HepG2 (cell line): Measurements from ENCODE around the gene H1-8. TPM values are rescaled to one million over a fixed set of nuclear protein-coding genes. Genes with fewer than 3 reads are reported as not detected.
"Not testable (repeated sequence)": the region's sequence is repeated elsewhere in the genome, so short reads cannot be mapped to it uniquely, and the experiment has no call there.

Source experiments
- CEBPG ChIP-seq: IDR thresholded peaks from 2 replicates; pipeline ENCODE4 v1.6.1; 2016
- HOXA3 ChIP-seq: sonication (generic); formaldehyde crosslinking; IDR thresholded peaks from 2 replicates; pipeline ENCODE4 v1.5.0; 2020; ENCODE audit warnings: missing genetic modification reagents
- MTA1 ChIP-seq: sonication (generic); formaldehyde crosslinking; IDR thresholded peaks from 2 replicates; pipeline ENCODE4 v1.4.0; 2020; ENCODE audit warnings: missing genetic modification reagents, mild to moderate bottlenecking, borderline replicate concordance
- MYC ChIP-seq: sonication (generic); formaldehyde crosslinking; IDR thresholded peaks from 2 replicates; pipeline ENCODE4 v1.9.0; 2021; ENCODE audit warnings: missing genetic modification reagents, borderline replicate concordance
- NONO ChIP-seq, 2 experiments: fragments of 450-650 bp in 1 of 2; sonication (generic) in 1 of 2; formaldehyde crosslinking in 1 of 2; IDR thresholded peaks in 1 of 2; conservative IDR thresholded peaks in 1 of 2; 2 replicates each; pipeline versions ENCODE4 v1.6.1 to v1.8.0; 2017 to 2022; ENCODE audit warnings: mild to moderate bottlenecking in 1 of 2, missing genetic modification reagents in 1 of 2, moderate library complexity in 1 of 2
- NR2F6 ChIP-seq, 2 experiments: IDR thresholded peaks; 2 replicates each; pipeline ENCODE4 v1.6.1; 2016; ENCODE audit warnings: antibody characterized with exemption in 1 of 2, mild to moderate bottlenecking in 1 of 2
- SP5 ChIP-seq: IDR thresholded peaks from 2 replicates; pipeline ENCODE4 v1.6.1; 2016; ENCODE audit warnings: low read depth, borderline replicate concordance
- ZFY ChIP-seq: sonication (generic); formaldehyde crosslinking; IDR thresholded peaks from 2 replicates; pipeline ENCODE4 v1.4.0; 2020; ENCODE audit warnings: missing genetic modification reagents
- polyA plus RNA-seq, 8 experiments: library from polyadenylated mRNA; depleted of rRNA in 3 of 8; stranded (reverse) in 7 of 8; unstranded in 1 of 8; fragments of >200 nt; fragmentation: Illumina TruSeq in 4 of 8; extraction: Trizol in 4 of 8; gene quantifications; 2 replicates each; pipeline versions ENCODE4 v1.2.1 to v1.2.3, GENCODE V29; 2011 to 2016; ENCODE audit warnings: low read depth in 4 of 8, missing spikeins in 1 of 8, mixed read lengths in 1 of 8; ENCODE audit not compliant: insufficient read depth in 1 of 8
- total RNA-seq, 5 experiments: library from RNA; depleted of rRNA; stranded (reverse); fragments of >200 nt; fragmentation: Illumina TruSeq; extraction: Trizol; gene quantifications; 2 replicates each; pipeline ENCODE4 v1.2.3, GENCODE V29; 2016; ENCODE audit warnings: low read depth in 1 of 5
- TF ChIP-seq, protein P1 (sequence below): IDR thresholded peaks from 2 replicates; pipeline ENCODE4 v1.6.1; 2018; ENCODE audit warnings: missing genetic modification reagents, mild to moderate bottlenecking, missing compliant biosample characterization
- TF ChIP-seq, protein P2 (sequence below): sonication (generic); formaldehyde crosslinking; IDR thresholded peaks from 2 replicates; pipeline ENCODE4 v1.9.0; 2022; ENCODE audit warnings: low read depth, missing genetic modification reagents
- TF ChIP-seq, protein P3 (sequence below): sonication (generic); formaldehyde crosslinking; conservative IDR thresholded peaks from 2 replicates; pipeline ENCODE4 v1.4.0; 2020; ENCODE audit warnings: mild to moderate bottlenecking, missing genetic modification reagents, moderate library complexity
- TF ChIP-seq, protein P4 (sequence below): sonication (generic); formaldehyde crosslinking; conservative IDR thresholded peaks from 2 replicates; pipeline ENCODE4 v1.4.0; 2020; ENCODE audit warnings: missing genetic modification reagents
- TF ChIP-seq, protein P5 (sequence below): sonication (generic); formaldehyde crosslinking; IDR thresholded peaks from 2 replicates; pipeline ENCODE4 v1.9.0; 2022; ENCODE audit warnings: missing genetic modification reagents, mild to moderate bottlenecking, borderline replicate concordance
- TF ChIP-seq, protein P6 (sequence below): sonication (generic); formaldehyde crosslinking; IDR thresholded peaks from 2 replicates; pipeline ENCODE4 v1.5.0; 2020; ENCODE audit warnings: mild to moderate bottlenecking, missing genetic modification reagents, moderate library complexity

Gene H1-8
- total and polyA plus RNA-seq, 2 of the 13 experiments (the other 11 are each of a cell fraction or from before 2014, with no cell fraction given) = 0.08 TPM; not detected in 1

DNA sequence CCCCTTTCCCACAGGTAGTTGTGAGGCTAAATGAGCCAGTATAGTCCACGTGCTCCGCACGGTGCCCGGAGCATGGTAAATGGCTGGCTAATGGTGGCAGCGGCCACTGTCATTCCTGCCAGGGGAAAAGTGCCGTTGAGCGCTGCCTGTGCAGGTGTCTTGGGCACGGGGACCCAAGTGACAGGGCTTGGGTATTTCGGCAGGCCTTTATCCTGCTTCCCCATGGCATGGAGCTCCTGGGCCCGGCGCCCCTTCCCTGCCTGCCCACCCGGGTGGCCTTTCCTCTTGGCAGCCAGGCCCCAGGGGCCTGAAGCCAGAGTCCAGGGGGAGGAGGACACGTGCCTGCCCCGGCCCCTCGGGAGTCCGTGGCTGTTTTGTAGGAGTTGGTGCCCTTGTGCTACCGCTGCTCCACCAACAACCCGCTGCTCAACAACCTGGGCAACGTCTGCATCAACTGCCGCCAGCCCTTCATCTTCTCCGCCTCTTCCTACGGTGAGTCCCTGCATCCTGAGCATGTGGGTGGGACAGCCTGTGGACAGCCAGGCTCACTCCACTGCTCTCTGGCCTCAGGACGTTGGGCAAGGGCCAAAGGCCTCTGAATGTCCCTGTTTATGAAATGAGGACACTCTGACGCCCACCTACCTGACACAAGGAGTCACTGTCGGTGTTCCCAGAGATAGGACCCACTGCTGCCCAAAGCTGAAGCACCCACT, 27.7 kb upstream of the H1-8 start (continued):
- TF ChIP-seq, protein P1, sequence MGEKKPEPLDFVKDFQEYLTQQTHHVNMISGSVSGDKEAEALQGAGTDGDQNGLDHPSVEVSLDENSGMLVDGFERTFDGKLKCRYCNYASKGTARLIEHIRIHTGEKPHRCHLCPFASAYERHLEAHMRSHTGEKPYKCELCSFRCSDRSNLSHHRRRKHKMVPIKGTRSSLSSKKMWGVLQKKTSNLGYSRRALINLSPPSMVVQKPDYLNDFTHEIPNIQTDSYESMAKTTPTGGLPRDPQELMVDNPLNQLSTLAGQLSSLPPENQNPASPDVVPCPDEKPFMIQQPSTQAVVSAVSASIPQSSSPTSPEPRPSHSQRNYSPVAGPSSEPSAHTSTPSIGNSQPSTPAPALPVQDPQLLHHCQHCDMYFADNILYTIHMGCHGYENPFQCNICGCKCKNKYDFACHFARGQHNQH (CRISPR knock-in tag) = 0 out of 2 replicates have a peak, but pooled peaks have one; percentile 23
- TF ChIP-seq HOXA3 (peak; percentile 28; the same call in 1 of the 2 replicates), MTA1 (CRISPR knock-in tag) (0 out of 2 replicates have a peak, but pooled peaks have one; percentile 37), SP5 (peak; percentile 62), NR2F6 (CRISPR knock-in tag; IDR thresholded peaks at IDR 0.05) (0 out of 2 replicates have a peak, but pooled peaks have one; percentile 31), ZFY (CRISPR knock-in tag) (peak; percentile 43; the same call in 1 of the 2 replicates), MYC (CRISPR knock-in tag) (peak; percentile 58; the same call in 1 of the 2 replicates), NONO (CRISPR knock-in tag; conservative IDR thresholded peaks at IDR 0.05) (0 out of 2 replicates have a peak, but pooled peaks have one; percentile 27), CEBPG (CRISPR knock-in tag) (peak; percentile 43; the same call in 1 of the 2 replicates)
- TF ChIP-seq, protein P2, sequence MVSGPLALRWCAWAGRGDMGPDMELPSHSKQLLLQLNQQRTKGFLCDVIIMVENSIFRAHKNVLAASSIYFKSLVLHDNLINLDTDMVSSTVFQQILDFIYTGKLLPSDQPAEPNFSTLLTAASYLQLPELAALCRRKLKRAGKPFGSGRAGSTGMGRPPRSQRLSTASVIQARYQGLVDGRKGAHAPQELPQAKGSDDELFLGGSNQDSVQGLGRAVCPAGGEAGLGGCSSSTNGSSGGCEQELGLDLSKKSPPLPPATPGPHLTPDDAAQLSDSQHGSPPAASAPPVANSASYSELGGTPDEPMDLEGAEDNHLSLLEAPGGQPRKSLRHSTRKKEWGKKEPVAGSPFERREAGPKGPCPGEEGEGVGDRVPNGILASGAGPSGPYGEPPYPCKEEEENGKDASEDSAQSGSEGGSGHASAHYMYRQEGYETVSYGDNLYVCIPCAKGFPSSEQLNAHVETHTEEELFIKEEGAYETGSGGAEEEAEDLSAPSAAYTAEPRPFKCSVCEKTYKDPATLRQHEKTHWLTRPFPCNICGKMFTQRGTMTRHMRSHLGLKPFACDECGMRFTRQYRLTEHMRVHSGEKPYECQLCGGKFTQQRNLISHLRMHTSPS (CRISPR knock-in tag) = peak; percentile 43; the same call in 1 of the 2 replicates
- TF ChIP-seq, protein P3, sequence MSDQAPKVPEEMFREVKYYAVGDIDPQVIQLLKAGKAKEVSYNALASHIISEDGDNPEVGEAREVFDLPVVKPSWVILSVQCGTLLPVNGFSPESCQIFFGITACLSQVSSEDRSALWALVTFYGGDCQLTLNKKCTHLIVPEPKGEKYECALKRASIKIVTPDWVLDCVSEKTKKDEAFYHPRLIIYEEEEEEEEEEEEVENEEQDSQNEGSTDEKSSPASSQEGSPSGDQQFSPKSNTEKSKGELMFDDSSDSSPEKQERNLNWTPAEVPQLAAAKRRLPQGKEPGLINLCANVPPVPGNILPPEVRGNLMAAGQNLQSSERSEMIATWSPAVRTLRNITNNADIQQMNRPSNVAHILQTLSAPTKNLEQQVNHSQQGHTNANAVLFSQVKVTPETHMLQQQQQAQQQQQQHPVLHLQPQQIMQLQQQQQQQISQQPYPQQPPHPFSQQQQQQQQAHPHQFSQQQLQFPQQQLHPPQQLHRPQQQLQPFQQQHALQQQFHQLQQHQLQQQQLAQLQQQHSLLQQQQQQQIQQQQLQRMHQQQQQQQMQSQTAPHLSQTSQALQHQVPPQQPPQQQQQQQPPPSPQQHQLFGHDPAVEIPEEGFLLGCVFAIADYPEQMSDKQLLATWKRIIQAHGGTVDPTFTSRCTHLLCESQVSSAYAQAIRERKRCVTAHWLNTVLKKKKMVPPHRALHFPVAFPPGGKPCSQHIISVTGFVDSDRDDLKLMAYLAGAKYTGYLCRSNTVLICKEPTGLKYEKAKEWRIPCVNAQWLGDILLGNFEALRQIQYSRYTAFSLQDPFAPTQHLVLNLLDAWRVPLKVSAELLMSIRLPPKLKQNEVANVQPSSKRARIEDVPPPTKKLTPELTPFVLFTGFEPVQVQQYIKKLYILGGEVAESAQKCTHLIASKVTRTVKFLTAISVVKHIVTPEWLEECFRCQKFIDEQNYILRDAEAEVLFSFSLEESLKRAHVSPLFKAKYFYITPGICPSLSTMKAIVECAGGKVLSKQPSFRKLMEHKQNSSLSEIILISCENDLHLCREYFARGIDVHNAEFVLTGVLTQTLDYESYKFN (CRISPR knock-in tag) = 0 out of 2 replicates have a peak, but pooled peaks have one; percentile 33
- TF ChIP-seq, protein P4, sequence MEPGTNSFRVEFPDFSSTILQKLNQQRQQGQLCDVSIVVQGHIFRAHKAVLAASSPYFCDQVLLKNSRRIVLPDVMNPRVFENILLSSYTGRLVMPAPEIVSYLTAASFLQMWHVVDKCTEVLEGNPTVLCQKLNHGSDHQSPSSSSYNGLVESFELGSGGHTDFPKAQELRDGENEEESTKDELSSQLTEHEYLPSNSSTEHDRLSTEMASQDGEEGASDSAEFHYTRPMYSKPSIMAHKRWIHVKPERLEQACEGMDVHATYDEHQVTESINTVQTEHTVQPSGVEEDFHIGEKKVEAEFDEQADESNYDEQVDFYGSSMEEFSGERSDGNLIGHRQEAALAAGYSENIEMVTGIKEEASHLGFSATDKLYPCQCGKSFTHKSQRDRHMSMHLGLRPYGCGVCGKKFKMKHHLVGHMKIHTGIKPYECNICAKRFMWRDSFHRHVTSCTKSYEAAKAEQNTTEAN = 0 out of 2 replicates have a peak, but pooled peaks have one; percentile 21
- TF ChIP-seq, protein P5, sequence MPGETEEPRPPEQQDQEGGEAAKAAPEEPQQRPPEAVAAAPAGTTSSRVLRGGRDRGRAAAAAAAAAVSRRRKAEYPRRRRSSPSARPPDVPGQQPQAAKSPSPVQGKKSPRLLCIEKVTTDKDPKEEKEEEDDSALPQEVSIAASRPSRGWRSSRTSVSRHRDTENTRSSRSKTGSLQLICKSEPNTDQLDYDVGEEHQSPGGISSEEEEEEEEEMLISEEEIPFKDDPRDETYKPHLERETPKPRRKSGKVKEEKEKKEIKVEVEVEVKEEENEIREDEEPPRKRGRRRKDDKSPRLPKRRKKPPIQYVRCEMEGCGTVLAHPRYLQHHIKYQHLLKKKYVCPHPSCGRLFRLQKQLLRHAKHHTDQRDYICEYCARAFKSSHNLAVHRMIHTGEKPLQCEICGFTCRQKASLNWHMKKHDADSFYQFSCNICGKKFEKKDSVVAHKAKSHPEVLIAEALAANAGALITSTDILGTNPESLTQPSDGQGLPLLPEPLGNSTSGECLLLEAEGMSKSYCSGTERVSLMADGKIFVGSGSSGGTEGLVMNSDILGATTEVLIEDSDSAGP (CRISPR knock-in tag) = peak; percentile 49; the same call in 1 of the 2 replicates
- TF ChIP-seq, protein P6, sequence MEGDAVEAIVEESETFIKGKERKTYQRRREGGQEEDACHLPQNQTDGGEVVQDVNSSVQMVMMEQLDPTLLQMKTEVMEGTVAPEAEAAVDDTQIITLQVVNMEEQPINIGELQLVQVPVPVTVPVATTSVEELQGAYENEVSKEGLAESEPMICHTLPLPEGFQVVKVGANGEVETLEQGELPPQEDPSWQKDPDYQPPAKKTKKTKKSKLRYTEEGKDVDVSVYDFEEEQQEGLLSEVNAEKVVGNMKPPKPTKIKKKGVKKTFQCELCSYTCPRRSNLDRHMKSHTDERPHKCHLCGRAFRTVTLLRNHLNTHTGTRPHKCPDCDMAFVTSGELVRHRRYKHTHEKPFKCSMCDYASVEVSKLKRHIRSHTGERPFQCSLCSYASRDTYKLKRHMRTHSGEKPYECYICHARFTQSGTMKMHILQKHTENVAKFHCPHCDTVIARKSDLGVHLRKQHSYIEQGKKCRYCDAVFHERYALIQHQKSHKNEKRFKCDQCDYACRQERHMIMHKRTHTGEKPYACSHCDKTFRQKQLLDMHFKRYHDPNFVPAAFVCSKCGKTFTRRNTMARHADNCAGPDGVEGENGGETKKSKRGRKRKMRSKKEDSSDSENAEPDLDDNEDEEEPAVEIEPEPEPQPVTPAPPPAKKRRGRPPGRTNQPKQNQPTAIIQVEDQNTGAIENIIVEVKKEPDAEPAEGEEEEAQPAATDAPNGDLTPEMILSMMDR = peak; percentile 45
- TF ChIP-seq NR2F6, NONO (IDR thresholded peaks at IDR 0.05): not testable (repeated sequence)
